Upper lobe of left lung (tissue), 4 donors: ENCODE data around the gene PSMB9.

Source experiments
- POLR2AphosphoS5 ChIP-seq, 2 donors: sonication (generic); formaldehyde crosslinking; IDR thresholded peaks; one replicate each; pipeline ENCODE4 v1.5.1; 2017; ENCODE audit warnings: antibody characterized with exemption in 2 of 2
- TF ChIP-seq, protein P1 (sequence below), 6 experiments: fragments of 450-650 bp in 4 of 6; fragments of 200-600 bp in 2 of 6; sonication (generic) in 2 of 6; IDR thresholded peaks; one replicate each; pipeline ENCODE4 v1.5.1; 2016 to 2019; ENCODE audit warnings: antibody characterized with exemption in 6 of 6

DNA sequence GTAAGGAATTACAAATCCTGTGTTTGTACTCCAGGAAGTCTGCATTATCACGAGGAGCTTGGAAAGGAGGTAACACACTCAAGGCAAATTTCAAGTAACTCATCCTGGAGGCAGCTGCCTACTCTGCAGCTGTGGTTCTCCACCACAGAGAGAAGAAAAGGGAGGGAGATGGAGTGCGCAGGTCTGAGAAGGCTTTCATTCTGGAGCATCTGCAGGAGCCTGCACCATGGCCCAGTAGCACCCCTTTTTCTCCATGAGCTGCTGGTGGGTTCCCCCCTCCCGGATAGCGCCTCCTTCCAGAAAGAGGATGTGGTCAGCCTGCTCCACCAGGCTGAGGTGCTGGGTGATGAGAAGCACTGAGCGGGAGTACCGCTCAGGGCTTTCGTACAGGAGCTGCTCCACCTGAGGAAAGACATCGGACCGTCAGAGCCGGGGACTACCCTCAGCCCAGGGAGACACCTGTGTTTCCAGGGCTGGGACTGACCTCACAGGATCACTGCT lies 8.6 kb upstream of the PSMB9 start:
- peak in 1 of 2 donors; percentile 44 for TF ChIP-seq POLR2AphosphoS5 (IDR thresholded peaks at IDR 0.05)
- TF ChIP-seq, protein P1, sequence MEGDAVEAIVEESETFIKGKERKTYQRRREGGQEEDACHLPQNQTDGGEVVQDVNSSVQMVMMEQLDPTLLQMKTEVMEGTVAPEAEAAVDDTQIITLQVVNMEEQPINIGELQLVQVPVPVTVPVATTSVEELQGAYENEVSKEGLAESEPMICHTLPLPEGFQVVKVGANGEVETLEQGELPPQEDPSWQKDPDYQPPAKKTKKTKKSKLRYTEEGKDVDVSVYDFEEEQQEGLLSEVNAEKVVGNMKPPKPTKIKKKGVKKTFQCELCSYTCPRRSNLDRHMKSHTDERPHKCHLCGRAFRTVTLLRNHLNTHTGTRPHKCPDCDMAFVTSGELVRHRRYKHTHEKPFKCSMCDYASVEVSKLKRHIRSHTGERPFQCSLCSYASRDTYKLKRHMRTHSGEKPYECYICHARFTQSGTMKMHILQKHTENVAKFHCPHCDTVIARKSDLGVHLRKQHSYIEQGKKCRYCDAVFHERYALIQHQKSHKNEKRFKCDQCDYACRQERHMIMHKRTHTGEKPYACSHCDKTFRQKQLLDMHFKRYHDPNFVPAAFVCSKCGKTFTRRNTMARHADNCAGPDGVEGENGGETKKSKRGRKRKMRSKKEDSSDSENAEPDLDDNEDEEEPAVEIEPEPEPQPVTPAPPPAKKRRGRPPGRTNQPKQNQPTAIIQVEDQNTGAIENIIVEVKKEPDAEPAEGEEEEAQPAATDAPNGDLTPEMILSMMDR (IDR thresholded peaks at IDR 0.05), result no peak
